ENCODE results near the gene SUSD2. TPM values are rescaled to one million over a fixed set of nuclear protein-coding genes. Genes with fewer than 3 reads are reported as not detected.
A peak's percentile ranks its signal among the peaks of the same experiment; 100 is the strongest.
"Not testable (repeated sequence)": the region's sequence is repeated elsewhere in the genome, so short reads cannot be mapped to it uniquely, and the experiment has no call there.

The SUSD2 gene
- polyA plus RNA-seq, 1 experiment: 0.63 TPM

GRCh38 chr22:24205438-24206195 lies 24.3 kb downstream of the SUSD2 start:
- no peaks in the 10 kb centered on the region for H3K27me3 ChIP-seq (ENCODE audit: control insufficient read depth, insufficient read depth, low read length)
- H3K4me3 ChIP-seq (ENCODE audit: low read depth, low read length): no peak overlapping the region
- ChIA-PET POLR2A (no interaction called here), CTCF (interaction anchor here (1.0 kb wide), 1 partner anchor 41 kb away, joined by 3 read pairs; no protein-coding TSS in a partner anchor)
- no peak overlapping the region for H3K27ac ChIP-seq (ENCODE audit: low read depth, low read length)
- no peak for TF ChIP-seq CTCF (IDR thresholded peaks at IDR 0.05; ENCODE audit: low read depth, low read length)
- peaks cover 3% of the 10 kb centered on the region; the same call in 1 of the 2 replicates for H3K9me3 ChIP-seq (ENCODE audit: control insufficient read depth, insufficient read depth, low read length)
- no peak for DNase-seq (ENCODE audit: low read depth, low spot score)

GRCh38 chr22:24206460-24207263 lies 25.4 kb downstream of the SUSD2 start:
- H3K9me3 ChIP-seq (ENCODE audit: control insufficient read depth, insufficient read depth, low read length); DNase-seq (ENCODE audit: low read depth, low spot score); H3K4me3 ChIP-seq (ENCODE audit: low read depth, low read length); H3K27me3 ChIP-seq (ENCODE audit: control insufficient read depth, insufficient read depth, low read length): not testable (repeated sequence)
- H3K27ac ChIP-seq (ENCODE audit: low read depth, low read length): peak overlapping the region; percentile 96
- ChIA-PET CTCF (interaction anchor here (0.6 to 1.3 kb wide), 3 partner anchors 41 to 102 kb away, joined by 3 to 4 read pairs (median 3); no protein-coding TSS in a partner anchor), POLR2A (interaction anchor here (0.6 to 1.8 kb wide), 2 partner anchors 25 to 39 kb away, joined by 5 to 7 read pairs; partner anchors contain the start of gene GGT5)

- Histone ChIP-seq H3K27ac (ENCODE audit: low read depth, low read length) (peak overlapping the region; percentile 96), H3K27me3 (ENCODE audit: control insufficient read depth, insufficient read depth, low read length) (no peaks in the 10 kb centered on the region), H3K4me3 (ENCODE audit: low read depth, low read length) (no peak overlapping the region), H3K9me3 (ENCODE audit: control insufficient read depth, insufficient read depth, low read length) (peaks cover 3% of the 10 kb centered on the region; the same call in 1 of the 2 replicates)
- POLR2A ChIA-PET: interaction anchor here (0.6 to 1.8 kb wide), 6 partner anchors 8 to 147 kb away, joined by 3 to 8 read pairs (median 4); partner anchors contain the start of gene GGT5
- no peak for TF ChIP-seq CTCF (IDR thresholded peaks at IDR 0.05; ENCODE audit: low read depth, low read length)
- no peak for DNase-seq (ENCODE audit: low read depth, low spot score)
- CTCF ChIA-PET: interaction anchor here (1.3 kb wide), 1 partner anchor 40 kb away, joined by 3 read pairs; no protein-coding TSS in a partner anchor
Measured at GRCh38 chr22:24207264-24208011, 26.2 kb downstream of the SUSD2 start.

- peak; percentile 93 for DNase-seq (ENCODE audit: low read depth, low spot score)
- TF ChIP-seq CTCF (IDR thresholded peaks at IDR 0.05; ENCODE audit: low read depth, low read length): no peak
- CTCF ChIA-PET: interaction anchor here (0.6 to 1.3 kb wide), 4 partner anchors 18 to 39 kb away, joined by 3 to 4 read pairs (median 3); no protein-coding TSS in a partner anchor
- POLR2A ChIA-PET: interaction anchor here (0.6 to 1.8 kb wide), 6 partner anchors 8 to 148 kb away, joined by 3 to 8 read pairs (median 4); partner anchors contain the start of gene GGT5
- Histone ChIP-seq H3K9me3 (ENCODE audit: control insufficient read depth, insufficient read depth, low read length) (peaks cover 3% of the 10 kb centered on the region; the same call in 1 of the 2 replicates), H3K27ac (ENCODE audit: low read depth, low read length) (peak overlapping the region; percentile 66), H3K4me3 (ENCODE audit: low read depth, low read length) (no peak overlapping the region), H3K27me3 (ENCODE audit: control insufficient read depth, insufficient read depth, low read length) (no peaks in the 10 kb centered on the region)
Measured at GRCh38 chr22:24208012-24208749, 26.9 kb downstream of the SUSD2 start.

All from AG04450 (cell line).